GM19463 (cell line): ENCODE measurements around the gene EPDR1.
A peak's percentile ranks its signal among the peaks of the same experiment; 100 is the strongest.

ENCODE experiments used
- ATAC-seq: cut with Tn5 transposase; IDR thresholded peaks from one replicate; pipeline ENCODE4 v1.9.1; 2021; ENCODE audit warnings: mild to moderate bottlenecking, moderate library complexity; ENCODE audit not compliant: unreplicated experiment

Gene EPDR1

DNA sequence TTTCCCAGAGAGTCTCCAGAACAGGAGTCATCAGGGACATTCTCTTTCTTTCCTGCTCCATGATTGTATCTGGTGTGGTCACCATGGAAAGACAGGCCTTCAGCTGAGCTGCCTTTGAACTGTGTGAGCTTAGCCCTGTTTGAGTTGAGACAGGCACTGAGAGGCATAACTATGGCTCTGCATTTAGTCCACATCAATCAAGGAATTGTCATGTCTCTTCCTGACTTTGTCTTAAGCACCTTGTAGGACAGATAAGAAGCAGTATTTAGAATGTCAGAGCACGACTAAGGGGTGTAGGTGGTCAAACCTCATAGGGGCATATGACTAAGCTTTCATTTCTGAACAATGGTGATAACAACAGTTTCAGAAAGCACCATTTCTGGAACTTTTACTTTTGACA is 53.5 kb downstream of the EPDR1 start:
- ATAC-seq = peak; percentile 56

- ATAC-seq = no peak
Measured at GRCh38 chr7:37974711-37975110, 54.3 kb downstream of the EPDR1 start.

- no peak for ATAC-seq
Measured at GRCh38 chr7:37977243-37977642, 56.8 kb downstream of the EPDR1 start.

GRCh38 chr7:37981664-37982063 is 61.2 kb downstream of the EPDR1 start:
- no peak for ATAC-seq

DNA sequence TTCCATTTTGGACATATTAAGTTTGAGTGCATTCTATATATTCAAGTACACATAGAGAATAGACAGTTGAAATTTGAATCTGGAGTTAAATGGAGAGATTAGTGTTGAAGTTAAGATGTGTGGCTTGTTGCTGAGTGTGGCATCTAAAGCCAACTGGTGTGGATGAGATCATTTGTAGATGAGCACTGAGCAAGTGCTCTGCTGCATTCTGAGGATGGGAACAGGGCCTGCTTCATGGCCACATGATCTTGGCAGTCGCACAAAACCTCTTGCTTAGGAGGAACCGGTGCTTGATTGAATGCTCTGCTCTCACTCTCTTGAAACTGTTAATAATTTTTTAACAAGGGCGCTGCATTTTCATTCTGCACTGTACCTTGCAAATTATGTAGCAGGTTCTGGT is 62.0 kb downstream of the EPDR1 start:
- ATAC-seq = no peak

DNA sequence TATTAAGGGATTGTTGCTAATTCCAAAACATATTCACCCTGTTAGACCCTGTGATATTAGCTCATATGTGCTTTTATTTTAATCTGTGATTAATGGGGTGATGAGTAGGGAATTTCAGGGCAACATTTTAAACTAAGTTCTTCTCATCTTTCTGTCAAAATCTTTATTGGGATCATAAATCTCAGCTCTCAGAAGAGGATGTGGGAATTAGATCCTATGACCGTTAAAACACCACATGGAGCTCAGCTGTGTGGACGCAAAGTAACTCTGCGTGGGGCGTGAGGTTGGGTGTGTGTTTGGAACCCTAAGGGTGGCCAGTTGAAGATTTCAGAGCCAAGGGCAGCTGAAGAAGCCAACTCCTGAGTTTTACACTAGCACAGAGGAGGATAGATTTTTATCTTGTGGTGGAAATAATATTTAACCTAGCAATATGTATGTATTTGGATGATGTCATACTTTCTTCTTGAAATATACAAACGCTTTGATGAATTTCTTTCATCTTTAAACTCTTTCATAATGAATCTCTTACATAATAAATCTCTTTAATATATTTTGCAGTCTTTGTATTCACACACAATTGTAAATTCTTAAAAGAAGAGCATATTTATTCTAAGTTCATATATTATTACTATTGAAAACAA is 64.4 kb downstream of the EPDR1 start:
- no peak for ATAC-seq

GRCh38 chr7:37986908-37987330 is 66.5 kb downstream of the EPDR1 start:
- ATAC-seq = no peak

- peak; percentile 74 for ATAC-seq
Measured at GRCh38 chr7:37987732-37988131, 67.3 kb downstream of the EPDR1 start.

GRCh38 chr7:37988721-37989650 is 68.5 kb downstream of the EPDR1 start:
- no peak for ATAC-seq

DNA sequence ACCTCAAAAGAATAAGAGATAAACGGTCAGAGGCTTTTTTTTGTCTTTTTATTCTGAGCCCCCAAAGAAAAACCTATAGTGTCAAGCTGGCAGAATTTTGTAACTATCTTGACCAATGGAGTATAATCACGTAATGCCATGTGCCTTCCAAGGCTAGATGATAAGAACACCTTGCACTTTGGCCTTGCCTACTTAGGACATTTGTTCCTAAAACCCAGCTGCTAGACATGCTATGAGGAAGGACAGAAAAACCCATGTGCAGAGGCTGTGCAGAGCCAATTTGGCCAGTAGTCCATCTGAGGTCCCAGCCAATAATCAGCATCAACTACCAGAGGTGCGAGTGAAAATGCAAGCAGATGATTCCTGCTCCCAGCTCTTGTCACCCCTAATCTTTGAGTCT is 69.9 kb downstream of the EPDR1 start:
- ATAC-seq = no peak

DNA sequence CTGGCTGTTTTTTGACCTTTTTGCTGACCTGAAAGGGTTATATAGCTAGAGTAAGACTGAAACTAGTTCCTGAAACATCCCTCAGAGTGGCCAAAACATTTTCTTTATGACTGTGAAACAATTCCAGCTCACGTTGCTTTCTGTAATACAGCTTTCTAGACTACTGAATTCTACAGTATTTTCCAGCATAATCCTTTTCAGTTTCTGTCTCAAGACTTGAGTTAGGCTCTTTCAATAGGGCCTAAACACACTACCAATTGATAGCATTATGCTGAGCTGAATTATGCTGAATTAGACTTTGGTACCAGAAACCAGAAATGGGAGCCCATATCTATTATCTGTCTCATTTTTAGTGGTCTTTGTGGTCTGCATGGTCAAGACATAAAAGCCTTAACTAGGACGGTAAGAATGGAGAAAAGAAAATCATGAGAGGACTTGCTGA is 72.6 kb downstream of the EPDR1 start:
- peak; percentile 85 for ATAC-seq

DNA sequence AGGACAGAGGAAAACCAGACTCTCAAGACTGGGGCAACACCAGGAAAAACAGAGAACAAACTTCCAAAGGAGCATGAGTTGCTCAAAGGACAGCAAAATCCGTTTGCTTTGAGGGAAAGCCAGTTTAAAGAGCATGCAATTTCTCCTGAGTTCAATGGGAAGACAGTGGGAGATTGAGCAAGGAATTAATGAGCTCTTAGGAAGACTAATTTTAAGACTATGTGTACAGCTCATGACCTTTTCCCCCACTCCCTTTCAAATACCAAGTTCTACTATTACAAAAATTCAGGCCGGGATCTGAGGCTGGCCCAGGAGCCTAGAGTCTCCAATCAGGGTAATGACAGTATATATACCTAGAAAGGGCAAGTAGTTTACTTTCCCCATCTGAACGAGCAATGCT is 79.2 kb downstream of the EPDR1 start:
- no peak for ATAC-seq

DNA sequence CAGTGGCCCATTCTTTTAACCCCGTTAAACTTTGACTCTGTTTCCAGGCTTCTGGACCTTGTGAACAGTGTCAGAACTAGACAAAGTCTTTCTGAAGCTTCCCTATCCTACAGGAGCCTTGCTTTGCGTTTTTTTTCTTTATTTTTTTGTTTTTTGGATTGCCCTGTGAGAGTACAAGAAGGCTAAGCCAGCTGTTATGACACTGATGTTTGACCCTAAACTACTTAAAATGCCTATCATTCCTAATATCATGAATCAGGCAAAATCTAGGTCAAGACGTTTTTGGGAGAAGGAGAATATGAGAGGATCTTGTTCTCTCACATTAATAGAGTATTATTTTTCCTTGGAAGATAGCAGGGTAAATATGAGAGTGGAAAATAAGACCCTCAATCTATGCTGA is 79.8 kb downstream of the EPDR1 start:
- ATAC-seq = no peak
